ENCODE measurements around the gene IMPA2.

Gene IMPA2

GRCh38 chr18:12030670-12031069, 49.4 kb downstream of the IMPA2 start:
- Histone ChIP-seq H3K4me1 (ENCODE audit: control insufficient read depth in 2 of 2, insufficient read depth in 1 of 2, low read depth in 1 of 2, low read length in 2 of 2) (peaks cover 0 to 3% of the 10 kb centered on the region in 2 donors), H2AK5ac (ENCODE audit: low read depth, low read length) (no peak overlapping the region), H3K4me3 (ENCODE audit: low read length in 2 of 2) (no peak overlapping the region), H4K91ac (ENCODE audit: low read depth, low read length, poor library complexity) (no peak overlapping the region), H2BK15ac (ENCODE audit: low read length) (no peak overlapping the region), H2AFZ (ENCODE audit: low read length) (no peak overlapping the region), H3K9ac (ENCODE audit: low read depth, low read length, poor library complexity) (no peak overlapping the region), H3K14ac (ENCODE audit: low read length) (no peak overlapping the region), H3K23ac (ENCODE audit: low read depth, low read length, poor library complexity) (no peak overlapping the region), H3K4ac (ENCODE audit: low read length) (no peak overlapping the region), H3K79me1 (ENCODE audit: low read depth, low read length) (peaks cover 3% of the 10 kb centered on the region), H4K8ac (ENCODE audit: low read depth, low read length) (no peak overlapping the region), H3K27me3 (ENCODE audit: control insufficient read depth in 3 of 3, insufficient read depth in 3 of 3, low read depth in 1 of 3, low read length in 3 of 3) (no peaks in the 10 kb centered on the region), H3K36me3 (replicated peaks in 1 of 2; ENCODE audit: control insufficient read depth in 2 of 2, insufficient read depth in 2 of 2, low read length in 2 of 2) (peaks cover 17 to 48% of the 10 kb centered on the region in 2 donors), H3K18ac (ENCODE audit: low read length) (no peak overlapping the region), H2BK12ac (ENCODE audit: low read length) (no peak overlapping the region), H3K4me2 (ENCODE audit: insufficient read depth, low read length, poor library complexity, severe bottlenecking) (no peak overlapping the region), H2BK120ac (ENCODE audit: low read depth, low read length) (no peak overlapping the region), H2BK5ac (ENCODE audit: low read length) (no peak overlapping the region), H3K27ac (replicated peaks; ENCODE audit: low read length) (no peak overlapping the region), H3K9me3 (replicated peaks in 1 of 2; ENCODE audit: control insufficient read depth in 2 of 2, insufficient read depth in 1 of 2, low read depth in 1 of 2, low read length in 2 of 2) (no peaks in the 10 kb centered on the region)
- DNase-seq (ENCODE audit: low spot score), result no peak
- WGBS, 2 donors (ENCODE audit: extremely low coverage in 2 of 2, insufficient read length in 2 of 2, insufficient replicate concordance in 1 of 2), result no CpG with 5 or more reads among the region's 10 CpGs

GRCh38 chr18:12031181-12031580, 49.9 kb downstream of the IMPA2 start:
- Histone ChIP-seq H3K18ac (ENCODE audit: low read length) (no peak overlapping the region), H3K14ac (ENCODE audit: low read length) (no peak overlapping the region), H2BK120ac (ENCODE audit: low read depth, low read length) (no peak overlapping the region), H3K9me3 (replicated peaks in 1 of 2; ENCODE audit: control insufficient read depth in 2 of 2, insufficient read depth in 1 of 2, low read depth in 1 of 2, low read length in 2 of 2) (no peaks in the 10 kb centered on the region), H4K8ac (ENCODE audit: low read depth, low read length) (no peak overlapping the region), H3K4me2 (ENCODE audit: insufficient read depth, low read length, poor library complexity, severe bottlenecking) (no peak overlapping the region), H3K79me1 (ENCODE audit: low read depth, low read length) (peaks cover 3% of the 10 kb centered on the region), H3K9ac (ENCODE audit: low read depth, low read length, poor library complexity) (no peak overlapping the region), H2BK12ac (ENCODE audit: low read length) (no peak overlapping the region), H3K23ac (ENCODE audit: low read depth, low read length, poor library complexity) (no peak overlapping the region), H3K36me3 (replicated peaks in 1 of 2; ENCODE audit: control insufficient read depth in 2 of 2, insufficient read depth in 2 of 2, low read length in 2 of 2) (peaks cover 17 to 48% of the 10 kb centered on the region in 2 donors), H3K4me1 (ENCODE audit: control insufficient read depth in 2 of 2, insufficient read depth in 1 of 2, low read depth in 1 of 2, low read length in 2 of 2) (peaks cover 0 to 3% of the 10 kb centered on the region in 2 donors), H3K4me3 (ENCODE audit: low read length in 2 of 2) (no peak overlapping the region), H4K91ac (ENCODE audit: low read depth, low read length, poor library complexity) (no peak overlapping the region), H2BK15ac (ENCODE audit: low read length) (no peak overlapping the region), H3K27me3 (ENCODE audit: control insufficient read depth in 3 of 3, insufficient read depth in 3 of 3, low read depth in 1 of 3, low read length in 3 of 3) (no peaks in the 10 kb centered on the region), H2BK5ac (ENCODE audit: low read length) (no peak overlapping the region), H3K4ac (ENCODE audit: low read length) (no peak overlapping the region), H2AK5ac (ENCODE audit: low read depth, low read length) (no peak overlapping the region), H2AFZ (ENCODE audit: low read length) (no peak overlapping the region), H3K27ac (replicated peaks; ENCODE audit: low read length) (no peak overlapping the region)
- WGBS, 2 donors (ENCODE audit: extremely low coverage in 2 of 2, insufficient read length in 2 of 2, insufficient replicate concordance in 1 of 2), result no CpG with 5 or more reads among the region's 1 CpG
- no peak for DNase-seq (ENCODE audit: low spot score)

- H3K79me1 ChIP-seq (ENCODE audit: low read depth, low read length), result no peaks in the 10 kb centered on the region
- no peak for DNase-seq (ENCODE audit: low spot score)
- peaks cover 0 to 3% of the 10 kb centered on the region in 2 donors for H3K4me1 ChIP-seq (ENCODE audit: control insufficient read depth in 2 of 2, insufficient read depth in 1 of 2, low read depth in 1 of 2, low read length in 2 of 2)
- no peaks in the 10 kb centered on the region for H3K9me3 ChIP-seq (replicated peaks in 1 of 2; ENCODE audit: control insufficient read depth in 2 of 2, insufficient read depth in 1 of 2, low read depth in 1 of 2, low read length in 2 of 2)
- no peak overlapping the region for H2BK15ac ChIP-seq (ENCODE audit: low read length)
- H3K4ac ChIP-seq (ENCODE audit: low read length), result no peak overlapping the region
- H3K23ac ChIP-seq (ENCODE audit: low read depth, low read length, poor library complexity), result no peak overlapping the region
- H3K9ac ChIP-seq (ENCODE audit: low read depth, low read length, poor library complexity), result no peak overlapping the region
- no peaks in the 10 kb centered on the region for H3K27me3 ChIP-seq (ENCODE audit: control insufficient read depth in 3 of 3, insufficient read depth in 3 of 3, low read depth in 1 of 3, low read length in 3 of 3)
- H3K4me2 ChIP-seq (ENCODE audit: insufficient read depth, low read length, poor library complexity, severe bottlenecking), result no peak overlapping the region
- no peak overlapping the region for H2BK5ac ChIP-seq (ENCODE audit: low read length)
- no peak overlapping the region for H3K14ac ChIP-seq (ENCODE audit: low read length)
- H2BK120ac ChIP-seq (ENCODE audit: low read depth, low read length), result no peak overlapping the region
- no peak overlapping the region for H4K8ac ChIP-seq (ENCODE audit: low read depth, low read length)
- H3K4me3 ChIP-seq (ENCODE audit: low read length in 2 of 2), result no peak overlapping the region
- H2BK12ac ChIP-seq (ENCODE audit: low read length), result no peak overlapping the region
- H4K91ac ChIP-seq (ENCODE audit: low read depth, low read length, poor library complexity), result no peak overlapping the region
- no peak overlapping the region for H2AFZ ChIP-seq (ENCODE audit: low read length)
- H3K18ac ChIP-seq (ENCODE audit: low read length), result no peak overlapping the region
- H3K36me3 ChIP-seq (replicated peaks in 1 of 2; ENCODE audit: control insufficient read depth in 2 of 2, insufficient read depth in 2 of 2, low read length in 2 of 2), result peaks cover 15 to 48% of the 10 kb centered on the region in 2 donors
- no peak overlapping the region for H3K27ac ChIP-seq (replicated peaks; ENCODE audit: low read length)
- WGBS, 2 donors (ENCODE audit: extremely low coverage in 2 of 2, insufficient read length in 2 of 2, insufficient replicate concordance in 1 of 2), result no CpG with 5 or more reads among the region's 7 CpGs
- H2AK5ac ChIP-seq (ENCODE audit: low read depth, low read length), result no peak overlapping the region
Measured at GRCh38 chr18:12031846-12032245, 50.5 kb downstream of the IMPA2 start.

DNA sequence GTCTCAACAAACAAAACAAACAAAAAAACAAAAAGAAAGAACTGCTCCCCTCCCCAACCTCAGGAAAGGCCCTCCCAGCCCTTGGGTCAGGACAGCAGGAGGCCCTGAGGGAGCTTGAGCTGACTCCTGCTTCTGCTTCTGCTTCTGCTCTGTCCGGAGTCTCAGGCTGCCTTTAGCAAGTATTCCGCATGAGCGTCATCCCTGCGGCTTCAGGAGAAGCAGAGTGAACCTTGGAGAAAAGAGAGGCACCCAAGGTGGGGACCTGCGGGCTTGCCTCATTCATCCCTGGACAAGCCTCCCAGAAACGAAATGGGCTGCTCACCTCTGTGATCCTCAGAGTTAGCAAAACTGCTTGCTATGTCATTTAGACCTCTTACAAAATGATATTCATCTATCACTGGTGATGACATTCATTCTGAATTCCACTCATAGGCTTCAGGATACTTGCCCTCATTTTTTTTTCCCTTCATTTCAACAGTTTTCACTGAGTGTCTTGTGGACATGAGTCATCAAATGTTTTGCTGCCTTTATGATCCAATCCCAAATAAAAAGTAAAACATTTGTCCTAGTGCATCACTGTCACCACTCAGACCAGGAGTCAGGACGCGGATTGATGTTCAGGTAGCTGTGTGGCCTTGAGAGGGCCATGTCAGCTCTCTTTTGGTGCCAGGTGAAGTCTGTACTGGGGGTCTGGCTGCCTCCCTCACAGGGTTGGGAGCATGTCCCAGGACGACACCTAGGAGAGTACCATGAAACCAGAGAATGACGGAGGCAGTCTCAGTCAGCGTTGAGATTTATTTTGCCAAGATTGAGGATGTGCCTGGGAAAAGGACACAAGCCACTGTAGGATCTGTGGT, 51.7 kb downstream of the IMPA2 start:
- WGBS, 2 donors (ENCODE audit: extremely low coverage in 2 of 2, insufficient read length in 2 of 2, insufficient replicate concordance in 1 of 2), result no CpG with 5 or more reads among the region's 11 CpGs

More for the DNA sequence above, 51.7 kb downstream of the IMPA2 start:
- Histone ChIP-seq H2BK15ac (ENCODE audit: low read length) (no peak overlapping the region), H2AK5ac (ENCODE audit: low read depth, low read length) (no peak overlapping the region), H2BK5ac (ENCODE audit: low read length) (no peak overlapping the region), H3K27ac (replicated peaks; ENCODE audit: low read length) (no peak overlapping the region), H3K36me3 (replicated peaks in 1 of 2; ENCODE audit: control insufficient read depth in 2 of 2, insufficient read depth in 2 of 2, low read length in 2 of 2) (peaks cover 12 to 41% of the 10 kb centered on the region in 2 donors), H4K91ac (ENCODE audit: low read depth, low read length, poor library complexity) (no peak overlapping the region), H3K4me3 (ENCODE audit: low read length in 2 of 2) (no peak overlapping the region), H3K14ac (ENCODE audit: low read length) (no peak overlapping the region), H3K4me1 (ENCODE audit: control insufficient read depth in 2 of 2, insufficient read depth in 1 of 2, low read depth in 1 of 2, low read length in 2 of 2) (peaks cover 0 to 3% of the 10 kb centered on the region in 2 donors), H3K4ac (ENCODE audit: low read length) (no peak overlapping the region), H4K8ac (ENCODE audit: low read depth, low read length) (no peak overlapping the region), H2BK120ac (ENCODE audit: low read depth, low read length) (no peak overlapping the region), H3K27me3 (ENCODE audit: control insufficient read depth in 3 of 3, insufficient read depth in 3 of 3, low read depth in 1 of 3, low read length in 3 of 3) (peaks cover 0 to 4% (median 0%) of the 10 kb centered on the region in 3 experiments), H3K9me3 (replicated peaks in 1 of 2; ENCODE audit: control insufficient read depth in 2 of 2, insufficient read depth in 1 of 2, low read depth in 1 of 2, low read length in 2 of 2) (no peaks in the 10 kb centered on the region), H2AFZ (ENCODE audit: low read length) (no peak overlapping the region), H3K18ac (ENCODE audit: low read length) (no peak overlapping the region), H3K4me2 (ENCODE audit: insufficient read depth, low read length, poor library complexity, severe bottlenecking) (no peak overlapping the region), H3K79me1 (ENCODE audit: low read depth, low read length) (no peaks in the 10 kb centered on the region), H3K9ac (ENCODE audit: low read depth, low read length, poor library complexity) (peak overlapping the region; percentile 5), H2BK12ac (ENCODE audit: low read length) (no peak overlapping the region), H3K23ac (ENCODE audit: low read depth, low read length, poor library complexity) (peak overlapping the region; percentile 21)
- DNase-seq (ENCODE audit: low spot score), result no peak
